ENCODE results near the gene XIRP1.
"Not testable (repeated sequence)": the region's sequence is repeated elsewhere in the genome, so short reads cannot be mapped to it uniquely, and the experiment has no call there.

Gene XIRP1, protein sequence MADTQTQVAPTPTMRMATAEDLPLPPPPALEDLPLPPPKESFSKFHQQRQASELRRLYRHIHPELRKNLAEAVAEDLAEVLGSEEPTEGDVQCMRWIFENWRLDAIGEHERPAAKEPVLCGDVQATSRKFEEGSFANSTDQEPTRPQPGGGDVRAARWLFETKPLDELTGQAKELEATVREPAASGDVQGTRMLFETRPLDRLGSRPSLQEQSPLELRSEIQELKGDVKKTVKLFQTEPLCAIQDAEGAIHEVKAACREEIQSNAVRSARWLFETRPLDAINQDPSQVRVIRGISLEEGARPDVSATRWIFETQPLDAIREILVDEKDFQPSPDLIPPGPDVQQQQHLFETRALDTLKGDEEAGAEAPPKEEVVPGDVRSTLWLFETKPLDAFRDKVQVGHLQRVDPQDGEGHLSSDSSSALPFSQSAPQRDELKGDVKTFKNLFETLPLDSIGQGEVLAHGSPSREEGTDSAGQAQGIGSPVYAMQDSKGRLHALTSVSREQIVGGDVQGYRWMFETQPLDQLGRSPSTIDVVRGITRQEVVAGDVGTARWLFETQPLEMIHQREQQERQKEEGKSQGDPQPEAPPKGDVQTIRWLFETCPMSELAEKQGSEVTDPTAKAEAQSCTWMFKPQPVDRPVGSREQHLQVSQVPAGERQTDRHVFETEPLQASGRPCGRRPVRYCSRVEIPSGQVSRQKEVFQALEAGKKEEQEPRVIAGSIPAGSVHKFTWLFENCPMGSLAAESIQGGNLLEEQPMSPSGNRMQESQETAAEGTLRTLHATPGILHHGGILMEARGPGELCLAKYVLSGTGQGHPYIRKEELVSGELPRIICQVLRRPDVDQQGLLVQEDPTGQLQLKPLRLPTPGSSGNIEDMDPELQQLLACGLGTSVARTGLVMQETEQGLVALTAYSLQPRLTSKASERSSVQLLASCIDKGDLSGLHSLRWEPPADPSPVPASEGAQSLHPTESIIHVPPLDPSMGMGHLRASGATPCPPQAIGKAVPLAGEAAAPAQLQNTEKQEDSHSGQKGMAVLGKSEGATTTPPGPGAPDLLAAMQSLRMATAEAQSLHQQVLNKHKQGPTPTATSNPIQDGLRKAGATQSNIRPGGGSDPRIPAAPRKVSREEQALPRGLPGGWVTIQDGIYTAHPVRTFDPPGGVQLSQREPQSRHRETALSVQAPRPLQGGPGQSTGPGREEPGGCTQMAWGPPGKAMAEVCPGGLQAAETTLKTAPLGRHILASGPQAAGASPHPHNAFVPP (N-terminal part only)

DNA sequence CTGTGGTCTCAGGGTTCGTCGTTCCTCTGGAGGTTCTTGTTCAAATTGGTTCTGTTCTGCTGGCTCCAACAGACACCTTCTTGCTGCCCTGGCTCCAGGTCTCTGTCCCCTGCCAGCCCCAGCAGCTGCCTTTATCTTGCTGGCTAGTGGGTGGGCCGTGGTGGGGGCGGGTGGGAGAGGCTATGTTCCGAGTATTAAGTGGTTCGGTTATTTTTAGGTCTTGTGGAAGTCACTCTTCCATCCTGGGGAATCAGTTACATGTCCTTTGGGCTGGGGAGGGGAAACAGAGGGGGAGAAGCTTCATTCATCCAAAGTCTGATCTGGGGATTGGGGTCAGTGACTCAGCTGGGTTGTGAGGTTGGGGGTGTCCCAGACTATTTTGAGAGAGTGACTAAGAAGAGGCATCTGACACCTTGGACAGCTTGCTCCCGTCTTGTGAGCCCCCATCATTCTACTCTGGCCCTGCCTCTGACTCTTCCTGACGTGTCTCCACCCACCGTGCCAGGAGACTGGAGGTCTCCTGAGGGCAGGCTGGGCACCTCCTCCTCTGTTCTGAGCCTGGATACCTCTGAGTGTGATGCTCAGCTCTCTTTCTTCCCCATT lies at the start of gene XIRP1:
TSS of gene XIRP1 (minus strand) at position 106 of the 603 bp plus-strand sequence. CDS start 3,150 bp downstream, outside the sequence.
- DNase-seq: peak; percentile 32

DNA sequence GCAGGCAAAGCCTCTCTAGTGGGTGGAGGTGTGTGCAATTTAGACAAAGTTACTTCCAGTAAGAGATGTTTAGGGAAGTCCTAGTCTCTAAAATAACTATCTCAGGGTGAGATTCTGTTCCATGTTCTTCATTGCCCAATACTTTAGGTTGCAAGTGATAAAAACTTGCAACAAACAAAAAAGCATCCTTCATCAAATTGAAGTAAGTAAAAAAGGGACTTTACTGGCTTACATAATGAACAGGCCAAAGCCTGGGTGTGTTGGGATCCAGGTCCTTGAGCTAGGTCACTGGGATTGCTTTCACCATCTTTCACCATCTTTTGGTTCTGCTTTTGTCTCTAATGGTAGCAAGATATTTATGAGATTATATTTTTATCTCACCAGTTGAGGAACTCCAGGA lies 49.2 kb upstream of the XIRP1 start:
- no peak for DNase-seq

DNA sequence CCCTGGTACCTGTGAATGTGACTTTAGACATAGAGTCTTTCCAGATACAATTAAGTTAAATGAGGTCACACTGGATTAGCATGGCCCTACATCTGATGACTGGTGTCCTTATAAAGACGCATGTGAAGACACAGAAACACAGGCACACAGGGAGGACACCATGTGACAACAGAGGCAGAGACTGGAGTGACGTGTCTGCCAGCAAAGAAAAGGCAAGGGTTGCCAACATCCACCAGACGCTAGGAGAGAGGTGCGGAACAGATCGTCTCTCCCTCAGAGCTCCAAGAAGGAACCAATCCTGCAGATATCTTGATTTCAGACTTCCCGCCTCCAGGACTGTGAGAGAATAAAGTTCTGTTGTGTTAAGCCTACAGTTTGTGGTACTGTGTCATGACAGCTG lies 44.6 kb upstream of the XIRP1 start:
- DNase-seq: no peak

DNA sequence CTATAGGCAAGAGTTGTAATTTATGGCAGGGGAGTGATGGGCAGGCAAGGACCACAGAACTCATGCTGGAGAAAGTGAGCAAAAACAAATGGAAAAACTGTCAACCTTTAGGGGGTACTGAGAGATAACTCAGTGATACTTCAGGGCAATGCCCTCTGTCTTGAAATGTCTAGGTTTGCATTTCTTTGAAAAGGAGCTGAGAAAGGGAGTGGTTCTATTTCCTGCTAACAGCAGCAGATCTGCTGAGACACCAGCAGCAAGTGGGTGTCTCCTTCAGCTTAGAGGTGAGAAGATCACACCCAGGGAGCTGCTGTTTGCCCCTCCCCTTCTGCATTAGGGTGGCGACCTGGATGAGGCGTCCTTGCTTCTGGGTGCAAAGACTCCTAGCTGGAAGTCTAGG lies 42.3 kb upstream of the XIRP1 start:
- DNase-seq: no peak

DNA sequence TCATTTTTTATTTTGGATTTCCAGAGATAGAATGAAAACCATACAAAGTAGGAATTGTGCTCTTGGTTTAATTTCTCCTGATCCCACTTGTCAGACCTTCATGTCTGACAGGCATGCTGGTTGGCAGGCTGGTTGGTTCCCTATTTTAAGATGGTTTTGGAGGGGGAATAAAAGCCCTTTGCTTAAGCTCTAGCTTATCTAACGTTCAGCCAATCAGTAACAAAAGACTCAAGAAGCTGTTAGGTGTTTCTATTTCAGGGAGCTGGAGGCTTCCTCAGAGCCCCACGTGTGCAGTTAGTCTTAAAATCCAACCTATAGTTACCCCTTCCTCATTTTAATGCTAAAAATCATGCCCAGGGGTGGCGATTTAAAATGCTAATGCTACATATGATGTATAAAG lies 40.5 kb upstream of the XIRP1 start:
- no peak for DNase-seq

GRCh38 chr3:39230453-39230852 lies 38.1 kb upstream of the XIRP1 start:
- no peak for DNase-seq

DNA sequence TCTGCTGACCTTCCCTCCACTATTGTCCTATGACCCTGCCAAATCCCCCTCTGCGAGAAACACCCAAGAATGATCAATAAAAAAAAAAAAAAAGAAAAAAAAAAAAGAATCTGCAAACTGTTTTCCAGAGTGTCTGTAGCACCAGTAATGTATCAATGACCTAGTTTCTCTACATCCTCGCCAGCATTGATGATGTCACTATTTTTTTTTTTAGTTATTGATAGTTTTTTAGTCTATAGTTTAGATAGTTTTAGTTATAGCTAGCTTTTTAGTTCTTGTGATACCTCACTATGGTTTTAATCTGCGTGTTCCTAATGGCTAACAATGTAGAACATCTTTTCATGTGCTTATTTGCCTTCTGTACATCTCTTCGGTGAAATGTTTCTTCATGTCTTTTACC lies 36.1 kb upstream of the XIRP1 start:
- DNase-seq: no peak

GRCh38 chr3:39227596-39227995 lies 35.2 kb upstream of the XIRP1 start:
- not testable (repeated sequence) for DNase-seq

GRCh38 chr3:39226106-39226741 lies 33.8 kb upstream of the XIRP1 start:
- no peak for DNase-seq

GRCh38 chr3:39224288-39224687 lies 31.9 kb upstream of the XIRP1 start:
- DNase-seq: no peak

DNA sequence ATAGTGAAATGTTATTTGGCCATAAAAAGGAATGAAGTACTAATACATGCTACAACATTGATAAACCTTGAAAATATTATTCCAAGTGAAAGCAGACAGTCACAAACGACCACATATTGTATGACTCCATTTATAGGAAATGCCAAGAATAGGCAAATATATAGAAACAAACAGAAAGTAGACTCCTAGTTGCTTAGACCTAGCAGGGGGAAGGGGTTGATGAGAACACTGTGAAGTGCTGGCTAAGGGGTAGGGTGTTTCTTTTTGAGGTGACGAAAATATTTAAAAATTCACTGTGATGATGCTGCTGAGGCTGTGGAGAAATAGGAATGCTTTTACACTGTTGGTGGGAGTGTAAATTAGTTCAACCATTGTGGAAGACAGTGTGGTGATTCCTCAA lies 30.5 kb upstream of the XIRP1 start:
- no peak for DNase-seq

GRCh38 chr3:39222462-39222861 lies 30.1 kb upstream of the XIRP1 start:
- DNase-seq: no peak

GRCh38 chr3:39221141-39221530 lies 28.7 kb upstream of the XIRP1 start:
- DNase-seq: no peak

DNA sequence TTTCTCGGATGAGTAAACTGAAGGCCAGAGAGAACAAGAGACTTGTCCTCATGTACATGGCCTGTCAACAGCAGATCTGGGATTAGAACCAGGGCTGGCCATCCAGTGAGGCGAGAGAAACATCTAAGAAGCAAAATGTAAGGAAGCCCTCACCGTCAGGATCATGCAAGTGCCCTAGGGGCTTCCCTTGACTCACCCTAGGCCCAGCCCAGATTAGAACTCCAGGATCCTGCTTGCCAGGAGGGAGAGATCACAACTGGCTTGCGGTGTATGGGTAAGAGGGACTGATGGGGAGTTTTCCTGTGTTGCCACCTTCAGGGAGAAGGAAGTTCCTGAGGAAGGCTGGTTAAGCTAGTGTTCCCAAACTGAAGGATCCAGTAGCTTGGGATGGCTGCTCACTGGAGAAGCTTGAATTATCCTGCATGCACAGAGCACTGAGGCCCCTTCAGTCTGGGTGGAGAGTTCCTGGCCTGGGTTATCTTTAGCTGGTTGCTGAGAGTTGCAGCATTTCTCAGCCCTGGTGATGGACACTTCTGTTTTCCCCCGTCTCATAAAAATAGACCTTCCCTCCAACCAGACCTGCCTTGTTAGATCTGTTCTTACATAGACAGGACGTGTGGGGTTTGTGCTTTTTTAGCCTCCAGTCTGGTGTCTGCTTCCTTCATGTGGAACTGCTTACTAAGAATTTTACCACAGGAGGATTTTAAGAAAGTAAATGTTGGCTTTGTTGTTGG lies 28.2 kb upstream of the XIRP1 start:
- DNase-seq: peak; percentile 60

DNA sequence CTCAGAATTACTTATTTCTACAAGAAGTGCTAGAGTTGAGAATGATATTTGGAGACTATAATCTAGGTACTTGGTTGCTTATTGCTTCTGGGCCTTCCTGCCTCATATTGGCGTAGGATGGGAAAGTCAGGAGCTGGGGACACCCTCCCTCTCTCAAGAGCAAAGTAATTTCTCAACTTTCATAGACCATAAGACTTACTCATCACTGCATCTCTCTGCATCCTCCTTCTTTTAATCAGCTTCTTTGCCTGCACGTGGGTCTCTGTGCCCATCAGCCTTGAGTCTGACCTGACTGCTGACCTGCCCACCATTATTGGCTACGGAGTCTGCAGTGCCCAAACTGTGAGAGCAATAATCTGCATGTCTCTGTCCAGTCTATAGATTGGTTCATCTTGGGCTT lies 27.3 kb upstream of the XIRP1 start:
- no peak for DNase-seq

- DNase-seq: no peak
These were observed 23.9 kb upstream of the XIRP1 start for GRCh38 chr3:39216176-39216790.

DNA sequence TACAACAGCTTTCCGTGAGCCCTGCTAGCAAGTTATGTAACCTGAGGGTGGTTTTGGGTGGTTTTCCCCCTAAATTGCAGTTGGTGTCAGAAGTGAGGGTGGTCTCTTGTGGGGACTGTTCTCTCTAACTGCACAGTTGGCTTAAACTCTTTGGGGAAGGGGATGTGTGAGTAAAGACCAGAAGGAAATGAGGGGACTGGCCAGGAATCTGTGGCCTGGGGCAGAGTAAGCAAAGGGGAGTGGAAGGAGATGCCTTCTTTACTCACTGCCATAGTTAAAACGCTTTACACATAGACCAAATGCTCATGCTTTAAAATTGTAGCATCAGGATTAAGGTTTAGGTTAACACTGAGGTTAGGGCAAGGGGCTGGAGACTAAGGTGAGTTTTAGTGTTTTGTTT lies 21.2 kb upstream of the XIRP1 start:
- peak; percentile 71 for DNase-seq

DNA sequence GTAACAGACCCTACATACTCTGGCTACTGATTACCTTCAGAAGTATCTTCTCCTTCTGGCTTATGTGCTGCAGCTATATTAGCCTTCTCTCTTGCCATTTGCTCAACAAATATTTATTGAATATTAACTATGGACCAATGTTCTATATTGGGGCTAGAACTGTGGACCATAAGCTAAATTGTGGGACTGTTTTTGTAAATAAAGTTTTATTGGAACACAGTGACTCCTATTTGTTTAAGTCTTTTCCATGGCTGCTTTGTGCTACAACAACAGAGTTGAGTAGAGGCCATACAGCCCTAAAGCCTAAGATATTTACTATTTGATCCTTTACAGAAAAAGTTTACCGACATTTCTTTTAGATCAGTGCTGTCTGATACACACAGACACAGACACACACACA lies 20.3 kb upstream of the XIRP1 start:
- DNase-seq: no peak

GRCh38 chr3:39211332-39212130 lies 19.1 kb upstream of the XIRP1 start:
- DNase-seq: no peak

GRCh38 chr3:39210078-39210477 lies 17.7 kb upstream of the XIRP1 start:
- DNase-seq: no peak

All from islet precursor cell (in vitro differentiated cells).